ENCODE results near the gene ASPSCR1. TPM values are rescaled to one million over a fixed set of nuclear protein-coding genes. Genes with fewer than 3 reads are reported as not detected.

Gene ASPSCR1
- total and polyA plus RNA-seq, 2 of the 13 experiments (the other 11 are each of a cell fraction or from before 2014, with no cell fraction given): 274 to 314 TPM

- TF ChIP-seq FOXP4 (CRISPR knock-in tag; IDR thresholded peaks at IDR 0.05) (peak; percentile 24; the same call in 1 of the 2 replicates), PLSCR1 (CRISPR knock-in tag; IDR thresholded peaks at IDR 0.05; ENCODE audit: borderline replicate concordance) (no peak), ZNF883 (CRISPR knock-in tag; IDR thresholded peaks at IDR 0.05; ENCODE audit: not compliant biosample characterization) (no peak), U2AF2 (IDR thresholded peaks at IDR 0.05; ENCODE audit: low read depth, low read length) (no peak), HIC2 (CRISPR knock-in tag; IDR thresholded peaks at IDR 0.05; ENCODE audit: low read depth) (peak; percentile 83; the same call in 1 of the 2 replicates), DZIP1 (CRISPR knock-in tag; IDR thresholded peaks at IDR 0.05) (no peak), TMF1 (CRISPR knock-in tag; IDR thresholded peaks at IDR 0.05; ENCODE audit: low read depth) (peak; percentile 77; the same call in 1 of the 2 replicates), ZNF770 (CRISPR knock-in tag; IDR thresholded peaks at IDR 0.05) (peak; percentile 79; the same call in 1 of the 2 replicates), RXRA (CRISPR knock-in tag; IDR thresholded peaks at IDR 0.05) (peak; percentile 32), DMTF1 (CRISPR knock-in tag; IDR thresholded peaks at IDR 0.05) (no peak), ZNF335 (CRISPR knock-in tag; IDR thresholded peaks at IDR 0.05) (no peak), SKI (IDR thresholded peaks at IDR 0.05; ENCODE audit: partially characterized antibody) (no peak)
Measured at GRCh38 chr17:81993729-81994592, 16.5 kb downstream of the ASPSCR1 start (continued).
